HepG2 (cell line): ENCODE data around the gene DNAAF8. TPM values are rescaled to one million over a fixed set of nuclear protein-coding genes. Genes with fewer than 3 reads are reported as not detected.
A peak's percentile ranks its signal among the peaks of the same experiment; 100 is the strongest.

Experiments used
- BORCS8-MEF2B ChIP-seq: sonication (generic); formaldehyde crosslinking; IDR thresholded peaks from 2 replicates; pipeline ENCODE4 v1.8.0; 2022; ENCODE audit warnings: mild to moderate bottlenecking, missing genetic modification reagents
- EP300 ChIP-seq, 3 experiments: sonication (generic) in 1 of 3; formaldehyde crosslinking in 1 of 3; IDR thresholded peaks; 2 replicates each; pipeline versions ENCODE4 v1.5.1 to v1.6.1; 2011 to 2020; ENCODE audit warnings: low read depth in 2 of 3, low read length in 2 of 3, borderline replicate concordance in 1 of 3, improper control_type of control experiment in 1 of 3, mild to moderate bottlenecking in 1 of 3, missing genetic modification reagents in 1 of 3, moderate library complexity in 1 of 3
- FOSL2 ChIP-seq: sonication (generic); formaldehyde crosslinking; IDR thresholded peaks from 2 replicates; pipeline ENCODE4 v1.4.0; 2020; ENCODE audit warnings: missing genetic modification reagents
- FOXK2 ChIP-seq: fragments of 450-650 bp; IDR thresholded peaks from 2 replicates; pipeline ENCODE4 v1.6.1; 2016
- HNRNPL ChIP-seq: fragments of 200-400 bp; formaldehyde crosslinking; IDR thresholded peaks from 2 replicates; pipeline ENCODE4 v1.6.1; 2017; ENCODE audit warnings: mild to moderate bottlenecking, low read depth, low read length
- KDM1A ChIP-seq: IDR thresholded peaks from 2 replicates; pipeline ENCODE4 v1.6.1; 2016; ENCODE audit warnings: missing compliant biosample characterization
- MAFF ChIP-seq: IDR thresholded peaks from 2 replicates; pipeline ENCODE4 v1.6.1; 2011; ENCODE audit warnings: low read depth, low read length, improper control_type of control experiment
- MEF2D ChIP-seq: sonication (generic); formaldehyde crosslinking; IDR thresholded peaks from 2 replicates; pipeline ENCODE4 v1.5.1; 2020; ENCODE audit warnings: mild to moderate bottlenecking, missing genetic modification reagents
- MTF2 ChIP-seq: sonication (generic); formaldehyde crosslinking; IDR thresholded peaks from 2 replicates; pipeline ENCODE4 v1.5.0; 2020; ENCODE audit warnings: missing genetic modification reagents, borderline replicate concordance
- NR2F1 ChIP-seq, 2 experiments: fragments of 450-650 bp in 1 of 2; formaldehyde crosslinking in 1 of 2; IDR thresholded peaks; 2 replicates each; pipeline versions ENCODE4 v1.5.0 to v1.6.1; 2016 to 2020; ENCODE audit warnings: mild to moderate bottlenecking in 1 of 2, missing compliant biosample characterization in 1 of 2, missing genetic modification reagents in 1 of 2, moderate library complexity in 1 of 2
- POLR2A ChIP-seq, 2 experiments: IDR thresholded peaks; 2 replicates each; pipeline ENCODE4 v1.6.1; 2011; ENCODE audit warnings: low read depth in 2 of 2, low read length in 2 of 2, mild to moderate bottlenecking in 1 of 2, moderate library complexity in 1 of 2; ENCODE audit not compliant: insufficient read depth in 1 of 2
- SP4 ChIP-seq: sonication (generic); formaldehyde crosslinking; IDR thresholded peaks from 2 replicates; pipeline ENCODE4 v1.8.1; 2023; ENCODE audit warnings: mild to moderate bottlenecking, missing genetic modification reagents
- ZFP36L2 ChIP-seq: sonication (generic); formaldehyde crosslinking; IDR thresholded peaks from 2 replicates; pipeline ENCODE4 v1.4.0; 2020; ENCODE audit warnings: missing genetic modification reagents
- ZNF24 ChIP-seq: fragments of 450-650 bp; IDR thresholded peaks from 2 replicates; pipeline ENCODE4 v1.6.1; 2017; ENCODE audit warnings: antibody characterized with exemption, mild to moderate bottlenecking
- ZNF660 ChIP-seq: sonication (generic); formaldehyde crosslinking; IDR thresholded peaks from 2 replicates; pipeline ENCODE4 v1.5.1; 2020; ENCODE audit warnings: mild to moderate bottlenecking, low read depth, missing genetic modification reagents, borderline replicate concordance
- ZNF709 ChIP-seq: sonication (generic); formaldehyde crosslinking; IDR thresholded peaks from 2 replicates; pipeline ENCODE4 v1.5.0; 2020; ENCODE audit warnings: mild to moderate bottlenecking, missing genetic modification reagents
- ZNF768 ChIP-seq: sonication (generic); formaldehyde crosslinking; IDR thresholded peaks from 2 replicates; pipeline ENCODE4 v1.4.0; 2020; ENCODE audit warnings: missing genetic modification reagents
- polyA plus RNA-seq, 8 experiments: library from polyadenylated mRNA; depleted of rRNA in 3 of 8; stranded (reverse) in 7 of 8; unstranded in 1 of 8; fragments of >200 nt; fragmentation: Illumina TruSeq in 4 of 8; extraction: Trizol in 4 of 8; gene quantifications; 2 replicates each; pipeline versions ENCODE4 v1.2.1 to v1.2.3, GENCODE V29; 2011 to 2016; ENCODE audit warnings: low read depth in 4 of 8, missing spikeins in 1 of 8, mixed read lengths in 1 of 8; ENCODE audit not compliant: insufficient read depth in 1 of 8
- total RNA-seq, 5 experiments: library from RNA; depleted of rRNA; stranded (reverse); fragments of >200 nt; fragmentation: Illumina TruSeq; extraction: Trizol; gene quantifications; 2 replicates each; pipeline ENCODE4 v1.2.3, GENCODE V29; 2016; ENCODE audit warnings: low read depth in 1 of 5
- TF ChIP-seq, protein P1 (sequence below): sonication (generic); formaldehyde crosslinking; IDR thresholded peaks from 2 replicates; pipeline ENCODE4 v1.8.0; 2022; ENCODE audit warnings: mild to moderate bottlenecking, missing genetic modification reagents, borderline replicate concordance
- TF ChIP-seq, protein P2 (sequence below): sonication (generic); formaldehyde crosslinking; conservative IDR thresholded peaks from 2 replicates; pipeline ENCODE4 v1.8.0; 2022; ENCODE audit warnings: low read depth, missing genetic modification reagents
- TF ChIP-seq, protein P3 (sequence below): sonication (generic); formaldehyde crosslinking; conservative IDR thresholded peaks from 2 replicates; pipeline ENCODE4 v1.4.0; 2020; ENCODE audit warnings: missing genetic modification reagents
- TF ChIP-seq, protein P4 (sequence below): sonication (generic); formaldehyde crosslinking; IDR thresholded peaks from 2 replicates; pipeline ENCODE4 v1.5.0; 2020; ENCODE audit warnings: mild to moderate bottlenecking, missing genetic modification reagents
- TF ChIP-seq, protein P5 (sequence below): IDR thresholded peaks from 2 replicates; pipeline ENCODE4 v1.6.1; 2016; ENCODE audit warnings: mild to moderate bottlenecking

DNAAF8 gene
- total and polyA plus RNA-seq, 2 of the 13 experiments (the other 11 are each of a cell fraction or from before 2014, with no cell fraction given): 0.44 TPM; not detected in 1

DNA sequence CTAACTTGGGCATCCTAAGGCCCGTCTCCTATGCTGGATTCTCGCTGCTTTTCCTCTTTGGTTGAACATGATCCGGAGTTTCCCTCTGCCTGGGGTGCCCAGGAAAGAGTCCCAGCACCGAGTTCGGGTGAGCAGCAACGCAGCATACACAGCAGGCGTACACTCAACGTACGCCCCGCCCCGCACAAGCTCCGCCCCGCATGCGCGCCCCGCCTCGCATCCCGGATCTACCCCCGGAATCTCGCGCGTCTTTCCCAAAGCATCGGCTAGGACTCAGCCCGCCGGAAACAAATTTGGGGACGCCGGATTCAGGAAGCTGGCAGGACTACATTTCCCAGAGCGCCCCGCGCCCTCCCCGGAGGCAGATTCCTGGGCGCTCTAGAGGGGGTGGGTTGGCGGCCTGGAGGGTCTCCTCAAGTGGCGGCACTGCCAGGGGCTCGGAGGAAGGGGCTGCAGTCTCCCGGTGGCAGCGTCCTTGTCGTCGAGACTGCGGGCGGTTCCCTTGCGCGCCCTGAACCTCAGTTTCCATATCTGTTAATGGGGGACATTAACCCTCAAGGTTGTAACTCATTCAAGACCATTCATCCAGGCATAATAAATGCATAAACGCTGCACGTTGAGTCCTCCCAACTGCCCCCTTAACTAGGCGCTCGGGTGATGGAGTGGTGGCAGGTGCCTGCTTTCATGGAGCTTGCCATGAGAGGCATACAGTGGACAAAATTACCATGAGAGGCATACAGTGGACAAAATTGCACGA lies 34.4 kb downstream of the DNAAF8 start (continued):
- TF ChIP-seq, protein P1, sequence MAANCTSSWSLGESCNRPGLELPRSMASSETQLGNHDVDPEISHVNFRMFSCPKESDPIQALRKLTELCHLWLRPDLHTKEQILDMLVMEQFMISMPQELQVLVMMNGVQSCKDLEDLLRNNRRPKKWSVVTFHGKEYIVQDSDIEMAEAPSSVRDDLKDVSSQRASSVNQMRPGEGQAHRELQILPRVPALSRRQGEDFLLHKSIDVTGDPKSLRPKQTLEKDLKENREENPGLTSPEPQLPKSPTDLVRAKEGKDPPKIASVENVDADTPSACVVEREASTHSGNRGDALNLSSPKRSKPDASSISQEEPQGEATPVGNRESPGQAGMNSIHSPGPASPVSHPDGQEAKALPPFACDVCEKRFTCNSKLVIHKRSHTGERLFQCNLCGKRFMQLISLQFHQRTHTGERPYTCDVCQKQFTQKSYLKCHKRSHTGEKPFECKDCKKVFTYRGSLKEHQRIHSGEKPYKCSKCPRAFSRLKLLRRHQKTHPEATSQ (CRISPR knock-in tag): no peak
- no peak for TF ChIP-seq NR2F1 (CRISPR knock-in tag; IDR thresholded peaks at IDR 0.05)
- peak; percentile 22; the same call in 1 of the 2 replicates for TF ChIP-seq FOSL2
- TF ChIP-seq, protein P2, sequence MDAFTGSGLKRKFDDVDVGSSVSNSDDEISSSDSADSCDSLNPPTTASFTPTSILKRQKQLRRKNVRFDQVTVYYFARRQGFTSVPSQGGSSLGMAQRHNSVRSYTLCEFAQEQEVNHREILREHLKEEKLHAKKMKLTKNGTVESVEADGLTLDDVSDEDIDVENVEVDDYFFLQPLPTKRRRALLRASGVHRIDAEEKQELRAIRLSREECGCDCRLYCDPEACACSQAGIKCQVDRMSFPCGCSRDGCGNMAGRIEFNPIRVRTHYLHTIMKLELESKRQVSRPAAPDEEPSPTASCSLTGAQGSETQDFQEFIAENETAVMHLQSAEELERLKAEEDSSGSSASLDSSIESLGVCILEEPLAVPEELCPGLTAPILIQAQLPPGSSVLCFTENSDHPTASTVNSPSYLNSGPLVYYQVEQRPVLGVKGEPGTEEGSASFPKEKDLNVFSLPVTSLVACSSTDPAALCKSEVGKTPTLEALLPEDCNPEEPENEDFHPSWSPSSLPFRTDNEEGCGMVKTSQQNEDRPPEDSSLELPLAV (CRISPR knock-in tag): no peak
- TF ChIP-seq ZNF660 (CRISPR knock-in tag): no peak
- no peak for TF ChIP-seq ZNF768 (CRISPR knock-in tag)
- TF ChIP-seq, protein P3, sequence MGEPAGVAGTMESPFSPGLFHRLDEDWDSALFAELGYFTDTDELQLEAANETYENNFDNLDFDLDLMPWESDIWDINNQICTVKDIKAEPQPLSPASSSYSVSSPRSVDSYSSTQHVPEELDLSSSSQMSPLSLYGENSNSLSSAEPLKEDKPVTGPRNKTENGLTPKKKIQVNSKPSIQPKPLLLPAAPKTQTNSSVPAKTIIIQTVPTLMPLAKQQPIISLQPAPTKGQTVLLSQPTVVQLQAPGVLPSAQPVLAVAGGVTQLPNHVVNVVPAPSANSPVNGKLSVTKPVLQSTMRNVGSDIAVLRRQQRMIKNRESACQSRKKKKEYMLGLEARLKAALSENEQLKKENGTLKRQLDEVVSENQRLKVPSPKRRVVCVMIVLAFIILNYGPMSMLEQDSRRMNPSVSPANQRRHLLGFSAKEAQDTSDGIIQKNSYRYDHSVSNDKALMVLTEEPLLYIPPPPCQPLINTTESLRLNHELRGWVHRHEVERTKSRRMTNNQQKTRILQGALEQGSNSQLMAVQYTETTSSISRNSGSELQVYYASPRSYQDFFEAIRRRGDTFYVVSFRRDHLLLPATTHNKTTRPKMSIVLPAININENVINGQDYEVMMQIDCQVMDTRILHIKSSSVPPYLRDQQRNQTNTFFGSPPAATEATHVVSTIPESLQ (CRISPR knock-in tag): no peak
- TF ChIP-seq EP300 (IDR thresholded peaks at IDR 0.05; ENCODE audit: low read depth in 2 of 2, low read length in 2 of 2): 0 out of 4 replicates have a peak, but pooled peaks of 1 of the 2 experiments have one; percentile 18
- TF ChIP-seq EP300 (CRISPR knock-in tag; IDR thresholded peaks at IDR 0.05; ENCODE audit: borderline replicate concordance): no peak
- TF ChIP-seq HNRNPL: no peak
- 0 out of 2 replicates have a peak, but pooled peaks have one; percentile 44 for TF ChIP-seq ZNF709 (CRISPR knock-in tag)
- no peak for TF ChIP-seq ZNF24
- TF ChIP-seq FOXK2: 0 out of 2 replicates have a peak, but pooled peaks have one; percentile 34
- no peak for TF ChIP-seq MTF2 (CRISPR knock-in tag)
- no peak for TF ChIP-seq ZFP36L2 (CRISPR knock-in tag)
- TF ChIP-seq, protein P4, sequence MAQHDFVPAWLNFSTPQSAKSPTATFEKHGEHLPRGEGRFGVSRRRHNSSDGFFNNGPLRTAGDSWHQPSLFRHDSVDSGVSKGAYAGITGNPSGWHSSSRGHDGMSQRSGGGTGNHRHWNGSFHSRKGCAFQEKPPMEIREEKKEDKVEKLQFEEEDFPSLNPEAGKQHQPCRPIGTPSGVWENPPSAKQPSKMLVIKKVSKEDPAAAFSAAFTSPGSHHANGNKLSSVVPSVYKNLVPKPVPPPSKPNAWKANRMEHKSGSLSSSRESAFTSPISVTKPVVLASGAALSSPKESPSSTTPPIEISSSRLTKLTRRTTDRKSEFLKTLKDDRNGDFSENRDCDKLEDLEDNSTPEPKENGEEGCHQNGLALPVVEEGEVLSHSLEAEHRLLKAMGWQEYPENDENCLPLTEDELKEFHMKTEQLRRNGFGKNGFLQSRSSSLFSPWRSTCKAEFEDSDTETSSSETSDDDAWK (CRISPR knock-in tag): no peak
- no peak for TF ChIP-seq BORCS8-MEF2B (CRISPR knock-in tag)
- TF ChIP-seq, protein P5, sequence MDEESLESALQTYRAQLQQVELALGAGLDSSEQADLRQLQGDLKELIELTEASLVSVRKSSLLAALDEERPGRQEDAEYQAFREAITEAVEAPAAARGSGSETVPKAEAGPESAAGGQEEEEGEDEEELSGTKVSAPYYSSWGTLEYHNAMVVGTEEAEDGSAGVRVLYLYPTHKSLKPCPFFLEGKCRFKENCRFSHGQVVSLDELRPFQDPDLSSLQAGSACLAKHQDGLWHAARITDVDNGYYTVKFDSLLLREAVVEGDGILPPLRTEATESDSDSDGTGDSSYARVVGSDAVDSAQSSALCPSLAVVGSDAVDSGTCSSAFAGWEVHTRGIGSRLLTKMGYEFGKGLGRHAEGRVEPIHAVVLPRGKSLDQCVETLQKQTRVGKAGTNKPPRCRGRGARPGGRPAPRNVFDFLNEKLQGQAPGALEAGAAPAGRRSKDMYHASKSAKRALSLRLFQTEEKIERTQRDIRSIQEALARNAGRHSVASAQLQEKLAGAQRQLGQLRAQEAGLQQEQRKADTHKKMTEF: peak; percentile 81
- peak; percentile 68; the same call in 1 of the 2 replicates for TF ChIP-seq MEF2D
- TF ChIP-seq SP4 (CRISPR knock-in tag): peak; percentile 90; the same call in 1 of the 2 replicates
- TF ChIP-seq MAFF: no peak
- TF ChIP-seq KDM1A: no peak
- TF ChIP-seq POLR2A (IDR thresholded peaks at IDR 0.05; ENCODE audit: insufficient read depth in 1 of 2, low read depth in 2 of 2, low read length in 2 of 2): peak; percentile 71 to 90
